Measurements from ENCODE around the gene RFC5. TPM values are rescaled to one million over a fixed set of nuclear protein-coding genes. Genes with fewer than 3 reads are reported as not detected.

Gene RFC5
- total and polyA plus RNA-seq, 2 of the 8 experiments (the other 6 are each of a cell fraction or from before 2014, with no cell fraction given): 34.4 to 40.6 TPM

- no peak for TF ChIP-seq CHD7 (IDR thresholded peaks at IDR 0.05; ENCODE audit: insufficient replicate concordance, low read length)
- TF ChIP-seq SP1 (IDR thresholded peaks at IDR 0.05; ENCODE audit: low read depth, low read length): no peak
- TF ChIP-seq CEBPB (IDR thresholded peaks at IDR 0.05; ENCODE audit: low read depth, low read length): peak; percentile 6; the same call in 1 of the 2 replicates
Measured at GRCh38 chr12:118052324-118053070, 36.0 kb downstream of the RFC5 start (continued).
